GM19395 (cell line): ENCODE data around the gene NEK8.
"Not testable (repeated sequence)": the region's sequence is repeated elsewhere in the genome, so short reads cannot be mapped to it uniquely, and the experiment has no call there.

ENCODE experiments used
- ATAC-seq: cut with Tn5 transposase; IDR thresholded peaks from one replicate; pipeline ENCODE4 v1.9.1; 2021; ENCODE audit warnings: mild to moderate bottlenecking, moderate library complexity; ENCODE audit not compliant: unreplicated experiment

Gene NEK8

DNA sequence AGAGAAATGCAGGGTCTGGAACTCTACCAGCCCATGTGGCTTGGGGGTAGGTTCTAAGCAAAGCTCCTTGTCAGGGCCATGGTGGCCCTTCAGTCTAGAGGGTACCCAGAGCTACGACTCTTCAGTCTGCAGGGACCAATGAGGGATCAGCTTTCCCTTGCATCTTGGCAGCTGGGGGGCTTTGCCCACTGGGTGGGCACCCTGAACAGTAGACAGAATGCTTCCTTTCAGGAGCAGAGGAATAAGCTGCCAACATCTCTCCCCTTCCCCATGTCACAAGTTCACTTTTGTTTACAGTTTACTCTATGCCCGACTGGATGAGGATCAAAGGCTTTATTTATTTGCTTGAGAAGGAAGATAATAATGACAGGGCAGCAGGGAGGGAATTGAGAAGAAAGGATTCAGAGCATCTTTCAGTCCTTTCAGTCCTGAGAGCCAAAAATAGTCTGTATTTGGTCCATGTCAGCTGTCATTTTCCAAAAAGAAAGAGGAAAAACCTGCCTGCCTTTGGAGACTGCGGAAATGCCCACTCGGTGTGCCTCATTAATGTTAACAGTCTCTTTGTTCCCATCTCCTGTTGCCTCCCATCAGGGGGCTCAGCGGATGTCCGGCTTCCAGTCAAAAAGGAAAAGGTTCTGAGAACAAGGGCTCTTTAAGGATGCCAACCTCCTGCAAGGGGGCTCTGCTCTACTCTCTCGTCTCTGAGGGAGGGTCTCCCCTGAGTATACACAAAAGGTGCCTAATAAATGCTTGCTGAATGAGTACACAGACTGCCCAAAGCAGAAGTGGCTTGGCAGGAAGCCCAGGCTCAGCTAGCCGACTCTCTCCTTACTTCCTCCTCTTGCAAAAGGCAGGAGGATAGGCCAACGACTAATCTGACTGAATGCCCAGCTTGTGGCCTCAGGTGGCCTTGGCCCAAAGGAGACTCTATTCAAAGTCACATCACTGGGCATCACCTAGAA, 32.3 kb downstream of the NEK8 start:
- no peak for ATAC-seq

DNA sequence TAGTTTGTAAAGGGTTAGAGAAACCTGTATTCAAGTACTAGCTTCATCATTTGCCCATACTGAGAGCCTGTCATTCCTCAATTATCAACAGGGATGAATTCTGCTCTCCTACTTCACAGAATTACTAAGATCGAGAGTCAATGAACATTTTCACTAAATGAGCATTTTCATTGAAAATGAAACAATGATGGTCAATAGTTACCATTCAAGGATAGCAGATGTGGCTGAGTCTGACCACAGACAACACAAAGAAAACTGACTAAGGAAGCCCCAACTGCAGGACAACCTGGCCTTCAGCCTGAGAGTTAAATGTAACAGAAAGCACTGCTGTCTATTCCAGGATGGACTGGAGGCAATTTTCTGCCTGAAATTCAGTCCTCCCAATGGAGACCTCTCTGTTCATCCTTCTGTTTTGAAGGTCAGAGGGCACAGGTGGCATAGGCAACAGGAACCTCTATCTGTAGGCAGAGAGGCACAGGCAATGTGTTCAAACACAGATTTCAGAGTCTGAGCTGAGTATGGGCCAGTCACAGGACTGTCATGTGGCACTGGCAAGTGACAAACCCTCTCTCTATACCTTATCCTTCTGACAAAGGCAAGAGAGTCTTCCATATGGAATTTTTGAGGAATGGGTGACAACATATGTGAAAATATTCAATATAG, 34.7 kb downstream of the NEK8 start:
- no peak for ATAC-seq

DNA sequence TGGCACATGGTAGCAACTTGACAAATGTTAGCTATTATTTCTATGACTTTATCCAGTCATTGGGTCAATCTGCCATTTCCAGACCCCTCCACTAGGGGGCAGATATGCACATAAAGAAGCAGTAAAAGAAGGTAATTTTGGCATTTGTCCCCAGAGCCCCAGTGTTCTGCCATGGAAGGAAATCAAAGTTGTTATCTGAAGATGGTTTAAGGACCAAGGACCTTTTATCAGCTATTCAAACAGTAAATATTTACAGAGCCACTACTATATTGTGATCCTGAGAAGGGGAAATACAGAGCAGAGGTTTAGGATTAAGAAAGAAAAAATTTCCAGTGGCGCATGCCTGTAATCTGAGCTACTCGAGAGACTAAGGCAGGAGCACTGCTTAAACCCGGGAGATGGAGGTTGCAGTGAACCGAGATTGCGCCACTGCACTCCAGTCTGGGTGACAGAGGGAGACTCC, 35.2 kb downstream of the NEK8 start:
- no peak for ATAC-seq

DNA sequence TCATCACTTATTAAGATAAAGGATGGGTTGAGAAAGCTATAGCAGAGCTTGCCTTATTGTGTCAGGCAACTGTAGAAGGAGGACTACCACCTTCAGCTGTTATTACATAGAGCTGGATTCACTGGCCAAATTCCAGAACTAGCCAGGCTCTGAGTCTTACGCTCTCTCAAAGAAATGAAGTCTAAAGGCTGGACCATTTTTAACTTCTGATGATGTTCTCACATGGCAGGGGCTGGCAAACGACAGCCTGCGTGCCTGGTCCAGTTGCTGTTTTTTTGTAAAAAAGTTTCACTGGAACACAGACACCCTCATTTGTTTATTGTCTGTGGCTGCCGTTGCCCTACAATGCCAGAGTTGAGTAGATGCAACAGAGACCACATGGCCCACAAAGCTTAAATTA, 36.5 kb downstream of the NEK8 start:
- ATAC-seq: no peak

DNA sequence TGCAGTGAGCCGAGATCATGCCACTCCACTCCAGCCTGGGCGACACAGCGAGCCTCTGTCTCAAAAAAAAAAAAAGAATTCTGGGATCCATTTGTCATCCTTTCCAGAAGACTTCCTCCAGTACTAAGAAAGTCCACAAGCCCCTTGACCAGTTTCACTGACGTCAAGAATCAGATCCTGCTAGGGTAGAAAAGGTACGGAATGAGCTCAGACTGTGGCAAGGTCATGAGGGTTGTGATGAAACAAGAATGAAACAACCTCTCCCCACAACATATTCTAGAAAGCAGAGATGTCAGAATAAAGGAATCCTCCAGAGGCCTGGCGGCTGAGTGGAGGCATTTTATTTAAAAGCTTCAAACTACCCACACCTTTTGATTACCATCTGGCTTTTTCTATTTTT, 45.1 kb downstream of the NEK8 start:
- no peak for ATAC-seq

DNA sequence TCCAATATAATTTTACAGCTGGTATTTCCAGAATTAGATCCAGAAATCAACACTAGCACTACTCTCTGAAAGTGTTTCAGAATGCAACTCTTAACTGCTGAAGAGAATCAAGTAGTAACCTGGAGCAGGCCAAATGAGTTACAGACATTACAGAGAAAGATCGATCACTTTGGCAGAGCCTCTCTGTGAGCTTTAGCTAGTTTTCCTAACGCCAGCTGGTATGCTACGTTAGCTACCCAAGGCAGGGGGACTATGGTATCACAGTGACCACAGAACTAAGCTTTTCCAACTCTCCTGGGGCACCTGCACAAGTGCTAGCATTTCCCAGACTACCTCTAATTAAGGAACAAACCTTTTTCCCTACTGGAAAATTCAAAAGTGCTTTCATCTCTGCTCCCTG, 45.6 kb downstream of the NEK8 start:
- ATAC-seq: no peak

DNA sequence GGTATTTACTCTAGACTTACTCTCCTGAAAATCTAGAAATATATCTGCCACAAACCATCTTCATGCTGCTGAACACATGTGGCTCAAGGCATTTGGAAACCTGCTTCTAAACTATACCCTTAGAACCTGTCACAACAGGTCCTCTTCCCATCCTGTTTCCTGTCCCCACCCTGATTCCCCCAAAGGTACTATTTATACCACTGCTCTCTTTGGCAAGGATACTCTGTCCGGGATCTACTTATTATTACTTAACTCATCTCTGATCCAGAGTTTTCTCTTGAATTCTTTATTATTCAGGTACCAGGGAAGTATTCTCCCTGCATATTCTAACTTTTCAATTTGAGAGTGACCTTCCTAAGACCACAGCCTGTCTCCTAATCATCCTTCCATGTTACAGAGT, 48.6 kb downstream of the NEK8 start:
- ATAC-seq: no peak

DNA sequence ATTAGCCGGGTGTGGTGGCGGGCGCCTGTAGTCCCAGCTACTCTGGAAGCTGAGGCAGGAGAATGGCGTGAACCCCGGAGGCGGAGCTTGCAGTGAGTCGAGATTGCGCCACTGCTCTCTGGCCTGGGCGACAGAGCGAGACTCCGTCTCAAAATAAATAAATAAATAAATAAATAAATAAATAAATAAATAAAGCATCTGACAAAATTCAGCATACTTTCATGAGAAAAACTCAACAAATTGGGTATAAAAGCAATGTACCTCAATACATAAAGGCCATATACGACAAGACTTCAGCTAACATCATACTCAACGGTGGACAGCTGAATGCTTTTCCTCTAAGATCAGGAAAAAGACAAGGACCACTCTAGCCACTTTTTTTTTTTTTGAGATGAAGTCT, 51.0 kb downstream of the NEK8 start:
- ATAC-seq: not testable (repeated sequence)

DNA sequence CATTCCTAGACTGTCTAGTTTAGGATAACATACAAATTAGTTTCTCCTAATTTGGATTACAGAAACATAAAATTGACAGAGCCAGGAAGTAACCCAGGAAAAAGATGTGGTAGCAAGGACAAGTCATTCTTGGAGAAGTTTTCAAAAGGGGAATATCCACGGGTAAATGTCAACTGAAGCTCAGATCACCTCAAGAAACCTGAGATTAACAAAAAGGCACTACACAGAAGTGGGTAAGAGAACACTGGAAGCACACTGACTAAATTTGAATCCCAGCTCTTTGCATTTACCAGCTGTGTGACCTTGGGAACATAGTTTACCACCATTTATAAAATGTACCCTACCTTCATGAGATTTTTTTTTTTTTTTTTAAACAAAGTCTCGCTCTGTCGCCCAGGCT, 54.6 kb downstream of the NEK8 start:
- ATAC-seq: no peak

DNA sequence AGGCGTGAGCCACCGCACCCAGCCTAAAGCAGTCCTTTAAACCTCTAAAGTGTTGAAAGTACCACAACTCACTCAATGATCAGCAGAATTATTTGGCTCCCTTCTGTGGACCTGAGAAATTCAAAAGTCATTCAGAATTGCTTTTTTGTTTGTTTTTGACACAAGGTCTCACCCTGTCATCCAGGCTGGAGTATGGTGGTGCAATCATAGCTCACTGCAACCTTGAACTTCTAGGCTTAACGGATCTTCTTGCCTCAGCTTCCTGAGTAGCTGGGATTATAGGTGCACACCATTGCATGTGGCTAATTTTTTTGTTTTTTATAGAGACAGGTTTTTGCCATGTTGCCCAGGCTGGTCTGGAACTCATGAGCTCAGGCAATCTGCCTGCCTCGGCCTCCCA, 59.5 kb downstream of the NEK8 start:
- no peak for ATAC-seq
